HepG2 (cell line): Measurements from ENCODE around the gene RHOT1. TPM values are rescaled to one million over a fixed set of nuclear protein-coding genes. Genes with fewer than 3 reads are reported as not detected.

Source experiments
- ATAC-seq: fragments of 200-7000 bp; cut with Tn5 transposase; 3 replicates; pipeline ENCODE4 v1.9.1; 2020; ENCODE audit warnings: mild to moderate bottlenecking, moderate library complexity
- BruUV-seq: library from RNA; stranded (reverse); fragments of 400-500 nt; replicated peaks from 2 replicates; lab custom pipeline; 2021; lab: Mats Ljungman, UMichigan
- CTCF ChIA-PET: fragments of 300-600 bp; formaldehyde crosslinking; extraction: SDS; loops from one replicate; lab custom pipeline; 2021; ENCODE audit warnings: low total read pairs, inconsistent platforms, low intra/inter-chr PET ratio; lab: Yijun Ruan, JAX
- POLR2A ChIA-PET: fragments of 350-600 bp; sonication (Branson Sonifier 250); formaldehyde crosslinking; loops from one replicate; lab custom pipeline; 2020; ENCODE audit warnings: antibody characterized with exemption, inconsistent platforms; lab: Yijun Ruan, JAX
- DNase-seq: peaks from one replicate; pipeline ENCODE4 v3.0.0-alpha.2; 2015; ENCODE audit warnings: low spot score
- FAIRE-seq: peaks from 3 replicates; lab custom pipeline; 2011; peaks lifted over from hg19 to GRCh38; lab: Jason Lieb, UNC
- H2AFZ ChIP-seq: one replicate; pipeline ENCODE4 v1.6.1; 2011; ENCODE audit warnings: low read length, inconsistent platforms
- H3K27ac ChIP-seq: fragments of 300-600 bp; 3 replicates; pipeline ENCODE4 v1.8.0; 2011; ENCODE audit warnings: mixed run types, mild to moderate bottlenecking, mixed read lengths, low read length, inconsistent platforms; ENCODE audit not compliant: insufficient read depth; ENCODE audit errors: extremely low read length
- H3K27me3 ChIP-seq, 2 experiments: fragments of 200-600 bp in 1 of 2; 2 replicates in 1 of 2; 3 replicates in 1 of 2; pipeline versions ENCODE4 v1.6.0 to v1.8.0; 2011; ENCODE audit warnings: low read length in 2 of 2, mild to moderate bottlenecking in 2 of 2, moderate library complexity in 2 of 2, inconsistent platforms in 1 of 2; ENCODE audit not compliant: insufficient read depth in 2 of 2, control insufficient read depth in 1 of 2
- H3K36me3 ChIP-seq, 2 experiments: fragments of 200-600 bp in 1 of 2; replicated peaks in 1 of 2; 2 replicates in 1 of 2; 3 replicates in 1 of 2; pipeline versions ENCODE4 v1.5.1 to v1.8.0; 2011; ENCODE audit warnings: low read length in 2 of 2, inconsistent platforms in 1 of 2; ENCODE audit not compliant: insufficient read depth in 2 of 2, control insufficient read depth in 1 of 2
- H3K4me1 ChIP-seq: 2 replicates; pipeline ENCODE4 v1.5.1; 2012; ENCODE audit warnings: low read length, inconsistent platforms; ENCODE audit not compliant: insufficient read depth
- H3K4me2 ChIP-seq: 2 replicates; pipeline ENCODE4 v1.6.0; 2011; ENCODE audit warnings: low read depth, low read length, inconsistent platforms
- H3K4me3 ChIP-seq, 3 experiments: fragments of 200-600 bp in 1 of 3; sonication (generic), shearing (Covaris generic) in 1 of 3; replicated peaks in 1 of 3; 2 replicates each; pipeline ENCODE4 v1.5.1; 2011 to 2016; ENCODE audit warnings: low read length in 3 of 3, inconsistent platforms in 2 of 3, low read depth in 2 of 3, mild to moderate bottlenecking in 2 of 3, control low read depth in 1 of 3, mixed read lengths in 1 of 3; ENCODE audit not compliant: insufficient read depth in 1 of 3
- H3K79me2 ChIP-seq: one replicate; pipeline ENCODE4 v1.6.1; 2011; ENCODE audit warnings: low read length, inconsistent platforms; ENCODE audit not compliant: insufficient read depth
- H3K9ac ChIP-seq: 2 replicates; pipeline ENCODE4 v1.6.0; 2011; ENCODE audit warnings: mild to moderate bottlenecking, low read depth, low read length, inconsistent platforms; ENCODE audit not compliant: insufficient read depth
- H3K9me3 ChIP-seq: 2 replicates; pipeline ENCODE4 v1.5.1; 2012; ENCODE audit warnings: mild to moderate bottlenecking, low read length
- H4K20me1 ChIP-seq: 2 replicates; pipeline ENCODE4 v1.6.0; 2011; ENCODE audit warnings: inconsistent platforms, mild to moderate bottlenecking, low read length, moderate library complexity; ENCODE audit not compliant: insufficient read depth
- ATF7-NPFF ChIP-seq: sonication (generic); formaldehyde crosslinking; IDR thresholded peaks from 2 replicates; pipeline ENCODE4 v1.8.1; 2023; ENCODE audit warnings: mild to moderate bottlenecking, low read depth, missing genetic modification reagents, moderate library complexity
- BCL6 ChIP-seq: IDR thresholded peaks from 2 replicates; pipeline ENCODE4 v1.6.1; 2016; ENCODE audit warnings: missing genetic modification reagents, missing compliant biosample characterization
- FIP1L1 ChIP-seq: fragments of 200-400 bp; formaldehyde crosslinking; IDR thresholded peaks from 2 replicates; pipeline ENCODE4 v1.6.1; 2018; ENCODE audit warnings: low read depth, mild to moderate bottlenecking, low read length, moderate library complexity, borderline replicate concordance; ENCODE audit not compliant: insufficient read depth
- NR1H2 ChIP-seq: sonication (generic); formaldehyde crosslinking; IDR thresholded peaks from 2 replicates; pipeline ENCODE4 v1.8.1; 2022; ENCODE audit warnings: low read depth, missing genetic modification reagents, borderline replicate concordance
- POLR2A ChIP-seq, 2 experiments: IDR thresholded peaks; 2 replicates each; pipeline ENCODE4 v1.6.1; 2011; ENCODE audit warnings: low read depth in 2 of 2, low read length in 2 of 2, mild to moderate bottlenecking in 1 of 2, moderate library complexity in 1 of 2; ENCODE audit not compliant: insufficient read depth in 1 of 2
- TBX2 ChIP-seq: sonication (generic); formaldehyde crosslinking; IDR thresholded peaks from 2 replicates; pipeline ENCODE4 v1.5.0; 2020; ENCODE audit warnings: missing genetic modification reagents, mild to moderate bottlenecking, borderline replicate concordance
- ZSCAN21 ChIP-seq: sonication (generic); formaldehyde crosslinking; IDR thresholded peaks from 2 replicates; pipeline ENCODE4 v1.8.0; 2022; ENCODE audit warnings: mild to moderate bottlenecking, missing genetic modification reagents, moderate library complexity, borderline replicate concordance
- WGBS: methylation state at CpG from one replicate; pipeline ENCODE4 v1.1.6; 2017; ENCODE audit warnings: low lambda C conversion rate; 5-methylcytosine and 5-hydroxymethylcytosine counted together
- in situ Hi-C: cut with HindIII; loops from 2 replicates; pipeline ENCODE4 v1.10.0; 2017; ENCODE audit warnings: low pct_unique_long_range_greater_than_20kb; ENCODE audit not compliant: extremely low pct_ligation_motif_present
- intact Hi-C: fragments of 100-400 bp; cut with micrococcal nuclease; formaldehyde crosslinking; loops from one replicate; pipeline ENCODE4 v1.10.0; 2022; ENCODE audit not compliant: unreplicated experiment
- polyA plus RNA-seq, 8 experiments: library from polyadenylated mRNA; depleted of rRNA in 3 of 8; stranded (reverse) in 7 of 8; unstranded in 1 of 8; fragments of >200 nt; fragmentation: Illumina TruSeq in 4 of 8; extraction: Trizol in 4 of 8; gene quantifications; 2 replicates each; pipeline versions ENCODE4 v1.2.1 to v1.2.3, GENCODE V29; 2011 to 2016; ENCODE audit warnings: low read depth in 4 of 8, missing spikeins in 1 of 8, mixed read lengths in 1 of 8; ENCODE audit not compliant: insufficient read depth in 1 of 8
- total RNA-seq, 5 experiments: library from RNA; depleted of rRNA; stranded (reverse); fragments of >200 nt; fragmentation: Illumina TruSeq; extraction: Trizol; gene quantifications; 2 replicates each; pipeline ENCODE4 v1.2.3, GENCODE V29; 2016; ENCODE audit warnings: low read depth in 1 of 5
- TF ChIP-seq, protein P1 (sequence below): sonication (generic); formaldehyde crosslinking; IDR thresholded peaks from 2 replicates; pipeline ENCODE4 v1.5.1; 2020; ENCODE audit warnings: mild to moderate bottlenecking, moderate library complexity, missing genetic modification reagents

RHOT1 gene
- total and polyA plus RNA-seq, 2 of the 13 experiments (the other 11 are each of a cell fraction or from before 2014, with no cell fraction given), result 25.6 to 41.5 TPM

DNA sequence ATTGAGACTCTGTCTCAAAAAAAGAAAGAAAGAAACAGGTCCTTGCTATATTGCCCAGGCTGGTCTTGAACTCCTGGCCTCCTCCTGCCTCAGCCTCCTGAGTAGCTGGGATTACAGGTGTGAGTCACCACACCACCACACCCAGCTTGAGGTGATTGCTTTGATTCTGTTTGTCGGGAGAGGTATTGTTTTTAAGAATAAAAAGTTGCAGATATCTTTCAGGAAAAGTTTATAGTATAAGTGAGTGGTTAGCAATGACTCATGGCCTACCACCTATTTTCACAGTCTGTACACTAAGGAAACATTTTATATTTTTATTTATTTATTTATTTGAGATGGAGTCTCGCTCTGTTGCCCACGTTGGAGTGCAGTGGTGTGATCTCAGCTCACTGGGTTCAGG, 45.0 kb downstream of the RHOT1 start:
- no peak for TF ChIP-seq ZSCAN21
- 100% methylated on average over 3 of the region's 3 CpGs for WGBS
- ATAC-seq (no peak), DNase-seq (no peak), FAIRE-seq (no peak)
- H3K36me3 ChIP-seq, result no peaks in the 10 kb centered on the region
- ChIA-PET POLR2A (no interaction called here), CTCF (no interaction called here)
- no peak overlapping the region for H3K27ac ChIP-seq
- H3K9ac ChIP-seq, result no peak overlapping the region
- H3K4me3 ChIP-seq, result no peak overlapping the region
- H3K4me2 ChIP-seq, result no peak overlapping the region
- H2AFZ ChIP-seq, result no peak overlapping the region
- no peaks in the 10 kb centered on the region for H3K4me1 ChIP-seq
- H3K9me3 ChIP-seq, result no peaks in the 10 kb centered on the region
- in situ Hi-C loops, result no loop called here
- H4K20me1 ChIP-seq, result no peaks in the 10 kb centered on the region
- H3K27me3 ChIP-seq, result no peaks in the 10 kb centered on the region
- BruUV-seq, result no TSS peak
- H3K79me2 ChIP-seq, result no peaks in the 10 kb centered on the region
- intact Hi-C loops, result no loop called here

DNA sequence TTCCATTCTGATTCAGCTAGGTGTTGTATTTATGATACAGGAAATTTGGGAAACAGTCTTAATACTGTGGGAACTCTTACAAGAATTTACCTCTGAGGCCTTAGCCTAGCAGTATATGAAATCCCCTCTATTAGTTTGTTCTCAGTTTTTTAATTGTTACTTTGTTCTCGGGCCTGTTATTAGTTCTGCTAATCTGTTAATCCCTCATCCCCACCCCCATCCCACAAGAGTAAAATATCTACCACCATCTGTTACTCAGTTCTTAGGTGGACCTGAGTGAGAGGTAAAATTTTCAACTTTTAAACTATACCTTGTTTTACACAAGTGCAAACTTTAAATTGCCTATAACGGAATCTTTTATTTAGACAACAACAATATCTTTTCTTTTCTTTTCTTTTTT, 47.0 kb downstream of the RHOT1 start:
- no peak for DNase-seq
- no TSS peak for BruUV-seq
- intact Hi-C loops (no loop called here), in situ Hi-C loops (no loop called here)
- Histone ChIP-seq H2AFZ (no peak overlapping the region), H3K79me2 (no peaks in the 10 kb centered on the region), H3K4me3 (no peak overlapping the region), H4K20me1 (no peaks in the 10 kb centered on the region), H3K36me3 (peaks cover 0 to 10% of the 10 kb centered on the region in 2 experiments; a peak in 2 of 5 replicates), H3K27me3 (no peaks in the 10 kb centered on the region), H3K9me3 (no peaks in the 10 kb centered on the region), H3K9ac (no peak overlapping the region), H3K27ac (no peak overlapping the region), H3K4me2 (no peak overlapping the region), H3K4me1 (no peaks in the 10 kb centered on the region)
- 94% methylated on average over 2 of the region's 2 CpGs for WGBS
- no peak for ATAC-seq
- FAIRE-seq, result no peak
- TF ChIP-seq, protein P1, sequence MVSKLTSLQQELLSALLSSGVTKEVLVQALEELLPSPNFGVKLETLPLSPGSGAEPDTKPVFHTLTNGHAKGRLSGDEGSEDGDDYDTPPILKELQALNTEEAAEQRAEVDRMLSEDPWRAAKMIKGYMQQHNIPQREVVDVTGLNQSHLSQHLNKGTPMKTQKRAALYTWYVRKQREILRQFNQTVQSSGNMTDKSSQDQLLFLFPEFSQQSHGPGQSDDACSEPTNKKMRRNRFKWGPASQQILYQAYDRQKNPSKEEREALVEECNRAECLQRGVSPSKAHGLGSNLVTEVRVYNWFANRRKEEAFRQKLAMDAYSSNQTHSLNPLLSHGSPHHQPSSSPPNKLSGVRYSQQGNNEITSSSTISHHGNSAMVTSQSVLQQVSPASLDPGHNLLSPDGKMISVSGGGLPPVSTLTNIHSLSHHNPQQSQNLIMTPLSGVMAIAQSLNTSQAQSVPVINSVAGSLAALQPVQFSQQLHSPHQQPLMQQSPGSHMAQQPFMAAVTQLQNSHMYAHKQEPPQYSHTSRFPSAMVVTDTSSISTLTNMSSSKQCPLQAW (CRISPR knock-in tag), result no peak
- TF ChIP-seq ATF7-NPFF (CRISPR knock-in tag) (no peak), POLR2A (IDR thresholded peaks at IDR 0.05; ENCODE audit: insufficient read depth in 1 of 2, low read depth in 2 of 2, low read length in 2 of 2) (no peak), NR1H2 (CRISPR knock-in tag) (no peak), BCL6 (no peak), FIP1L1 (no peak), TBX2 (CRISPR knock-in tag) (no peak)
- ChIA-PET POLR2A (no interaction called here), CTCF (no interaction called here)
